NCI-H2227 (cell line): ENCODE results near the gene ADGRL2.

Experiments
- DNase-seq: peaks from one replicate; lab custom pipeline; 2025; ENCODE audit not compliant: unreplicated experiment; lab: John Stamatoyannopoulos, UW

Gene ADGRL2

DNA sequence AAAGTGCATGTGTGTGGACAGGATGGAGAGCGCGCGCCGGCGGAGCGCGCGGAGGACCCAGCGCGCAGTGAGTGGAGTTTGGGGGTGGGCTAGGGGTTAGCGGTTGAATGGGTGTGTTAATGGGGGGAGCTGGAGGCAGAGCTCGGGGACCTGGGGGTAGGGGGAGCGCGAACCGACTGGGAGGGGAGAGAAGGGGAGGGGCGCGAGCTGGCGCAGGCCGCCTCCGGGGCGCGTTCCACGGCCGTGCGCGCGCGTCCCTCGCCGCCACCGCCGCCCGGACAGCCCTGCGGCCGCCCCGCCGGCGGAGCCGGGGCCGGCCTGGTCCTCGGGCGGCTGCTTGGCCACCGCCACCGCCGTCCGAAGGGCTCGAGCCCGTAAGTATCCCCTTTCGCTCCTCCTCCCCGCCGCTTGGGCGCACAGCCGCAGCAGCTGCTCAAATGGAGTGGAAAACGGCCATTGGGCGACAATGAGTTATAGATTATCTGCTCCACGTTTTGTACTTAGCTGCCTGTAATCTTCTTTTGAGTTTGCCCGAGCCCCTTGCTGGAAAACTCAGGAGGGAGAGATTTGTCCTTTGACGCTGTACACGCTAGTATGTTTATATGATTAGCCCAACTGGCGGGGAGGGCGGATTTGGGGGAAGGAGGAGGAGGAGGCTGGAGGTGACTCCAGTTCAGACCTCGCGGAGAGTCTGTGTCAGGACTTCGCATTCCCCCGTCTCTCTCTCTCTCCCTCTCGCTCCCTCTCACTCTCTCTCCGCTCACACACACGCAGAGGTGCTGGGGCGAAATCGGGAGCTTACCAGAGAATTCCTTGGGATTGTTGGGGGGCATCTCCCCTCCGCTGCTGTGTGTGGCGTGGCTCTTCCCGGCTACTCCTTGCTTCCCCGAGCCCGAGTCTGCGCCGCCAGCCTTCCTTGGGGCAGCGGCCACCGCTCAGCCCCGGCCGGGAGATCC, at the start of gene ADGRL2:
TSS of gene ADGRL2 (plus strand) at position 240 of the 956 bp plus-strand sequence. CDS start 36,051 bp downstream, outside the sequence.
- DNase-seq = peak; percentile 76

- DNase-seq = no peak
Observed at GRCh38 chr1:81752840-81753239, 47.9 kb upstream of the ADGRL2 start.

DNA sequence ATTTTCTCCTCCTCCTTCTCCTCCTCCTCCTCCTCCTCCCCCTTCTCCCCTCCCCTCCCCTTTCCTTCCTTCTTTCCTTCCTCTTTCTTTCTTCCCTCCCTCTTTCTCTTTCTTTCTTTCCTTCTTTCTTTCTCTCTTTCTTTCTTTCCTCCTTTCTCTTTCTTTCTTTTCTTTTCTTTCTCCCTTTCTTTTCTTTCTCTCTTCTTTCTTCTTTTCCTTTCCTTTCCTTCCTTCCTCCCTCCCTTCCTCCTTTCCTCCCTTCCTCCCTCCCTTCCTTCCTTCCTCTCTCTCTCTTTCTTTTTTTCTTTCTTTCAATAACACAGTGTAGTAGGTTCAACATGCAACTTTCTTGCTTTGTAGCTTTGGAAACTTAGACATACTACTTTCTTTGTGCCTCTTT, 46.3 kb upstream of the ADGRL2 start:
- DNase-seq = no peak

DNA sequence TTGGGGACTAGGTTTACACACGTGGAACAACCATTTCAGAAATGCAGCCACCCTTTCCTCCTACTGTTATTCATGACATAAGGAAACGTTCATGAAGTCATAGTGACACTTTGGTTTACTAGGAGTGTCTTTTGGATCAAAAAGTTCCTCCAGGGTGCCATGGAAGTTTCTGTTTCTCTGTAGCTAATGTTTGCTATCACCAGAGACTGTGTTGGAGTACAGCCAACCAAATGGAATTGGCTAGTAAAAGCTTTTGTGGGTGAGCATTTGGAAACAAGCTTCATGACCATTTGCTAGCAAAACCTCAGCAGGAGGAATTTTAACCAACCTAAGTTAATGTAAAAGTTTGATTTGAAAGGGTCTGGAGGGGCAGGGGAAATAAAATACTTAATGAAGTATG, 43.9 kb upstream of the ADGRL2 start:
- DNase-seq = no peak

- DNase-seq = no peak
Observed at GRCh38 chr1:81757398-81758020, 43.2 kb upstream of the ADGRL2 start.

DNA sequence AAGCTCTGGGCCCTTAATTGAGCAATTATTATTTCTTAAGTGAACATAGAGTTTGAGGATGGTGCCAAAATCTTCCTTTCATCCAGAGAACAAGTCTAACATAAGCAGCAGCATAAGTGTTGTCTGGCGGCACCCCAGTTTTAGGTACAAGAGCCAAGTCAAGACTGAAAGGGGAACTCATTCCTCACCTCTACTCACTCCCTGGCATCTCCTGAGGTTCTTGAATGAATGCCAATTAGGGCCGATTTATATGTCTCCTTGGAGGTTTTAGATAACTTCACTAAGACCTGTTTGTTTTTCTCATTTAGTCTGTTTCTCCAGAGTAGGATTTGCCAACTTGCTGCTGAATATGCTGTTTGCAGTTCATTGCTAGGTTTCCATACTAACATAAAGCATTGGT, 42.6 kb upstream of the ADGRL2 start:
- no peak for DNase-seq

DNA sequence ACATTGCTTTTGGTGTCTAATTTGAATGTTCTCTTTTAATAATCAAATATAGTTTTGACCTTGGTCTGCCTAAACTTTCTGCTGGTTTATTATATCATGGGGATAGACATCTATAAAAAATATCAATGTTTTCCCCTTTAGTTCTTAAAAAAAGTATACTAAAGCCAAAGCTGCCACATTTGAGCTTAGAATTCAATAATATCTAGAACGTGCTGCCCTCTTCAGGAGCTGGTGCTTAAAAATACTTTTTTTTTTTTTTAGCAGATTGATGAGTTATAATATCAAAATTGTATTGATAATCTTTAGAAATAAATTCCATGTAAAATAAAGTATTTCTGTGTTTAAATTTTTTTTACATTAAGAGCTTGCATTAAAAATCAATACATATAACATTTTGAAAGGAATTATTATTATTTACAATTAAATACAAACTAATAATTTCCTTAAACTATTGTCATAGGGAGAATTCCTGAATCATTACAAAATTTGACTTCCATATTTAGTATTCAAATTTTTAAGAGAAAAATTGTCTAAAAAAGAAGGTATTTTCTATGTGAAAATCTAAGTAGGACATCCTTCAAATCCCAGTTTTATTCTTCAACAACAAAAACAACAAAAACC, 40.1 kb upstream of the ADGRL2 start:
- DNase-seq = no peak

GRCh38 chr1:81775510-81775909, 25.2 kb upstream of the ADGRL2 start:
- DNase-seq = no peak

- no peak for DNase-seq
Observed at GRCh38 chr1:81780705-81781454, 19.9 kb upstream of the ADGRL2 start.

GRCh38 chr1:81781749-81782148, 19.0 kb upstream of the ADGRL2 start:
- no peak for DNase-seq

DNA sequence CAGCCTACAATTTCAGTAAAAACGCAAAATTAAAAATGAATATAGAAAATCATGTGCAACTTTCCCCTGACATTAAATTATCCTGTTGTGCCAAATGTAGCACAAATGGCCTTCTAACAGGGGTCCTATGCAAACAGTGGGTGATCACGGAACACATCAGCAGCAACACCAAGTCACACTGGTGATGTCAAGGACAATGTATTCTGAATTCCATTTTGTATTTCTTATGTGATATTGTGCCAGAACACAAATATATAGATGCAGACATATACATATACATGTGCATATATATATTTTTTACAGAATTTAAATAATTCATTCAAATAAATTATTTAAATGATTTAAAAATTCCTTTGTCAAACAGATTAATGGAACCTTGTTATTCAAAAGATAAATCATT, 8.6 kb upstream of the ADGRL2 start:
- DNase-seq = no peak

DNA sequence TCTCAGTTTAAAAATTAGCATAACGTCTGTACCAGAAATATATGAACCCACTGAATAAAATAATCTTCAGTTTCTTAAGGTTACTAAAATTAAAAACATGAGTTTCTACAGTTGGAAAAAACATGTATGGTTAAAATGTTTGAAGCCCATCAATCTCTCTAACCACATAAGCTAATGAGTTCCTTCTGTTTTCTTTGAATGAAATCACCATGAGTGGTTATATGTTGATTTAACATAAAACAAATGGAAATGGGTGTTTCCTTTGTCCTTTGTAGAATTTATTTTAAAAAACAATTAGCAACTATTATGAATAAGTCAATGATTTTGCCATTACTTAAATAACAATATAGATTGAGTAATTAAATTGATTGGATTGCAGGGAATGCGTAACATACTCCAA, 3.0 kb upstream of the ADGRL2 start:
- no peak for DNase-seq

DNA sequence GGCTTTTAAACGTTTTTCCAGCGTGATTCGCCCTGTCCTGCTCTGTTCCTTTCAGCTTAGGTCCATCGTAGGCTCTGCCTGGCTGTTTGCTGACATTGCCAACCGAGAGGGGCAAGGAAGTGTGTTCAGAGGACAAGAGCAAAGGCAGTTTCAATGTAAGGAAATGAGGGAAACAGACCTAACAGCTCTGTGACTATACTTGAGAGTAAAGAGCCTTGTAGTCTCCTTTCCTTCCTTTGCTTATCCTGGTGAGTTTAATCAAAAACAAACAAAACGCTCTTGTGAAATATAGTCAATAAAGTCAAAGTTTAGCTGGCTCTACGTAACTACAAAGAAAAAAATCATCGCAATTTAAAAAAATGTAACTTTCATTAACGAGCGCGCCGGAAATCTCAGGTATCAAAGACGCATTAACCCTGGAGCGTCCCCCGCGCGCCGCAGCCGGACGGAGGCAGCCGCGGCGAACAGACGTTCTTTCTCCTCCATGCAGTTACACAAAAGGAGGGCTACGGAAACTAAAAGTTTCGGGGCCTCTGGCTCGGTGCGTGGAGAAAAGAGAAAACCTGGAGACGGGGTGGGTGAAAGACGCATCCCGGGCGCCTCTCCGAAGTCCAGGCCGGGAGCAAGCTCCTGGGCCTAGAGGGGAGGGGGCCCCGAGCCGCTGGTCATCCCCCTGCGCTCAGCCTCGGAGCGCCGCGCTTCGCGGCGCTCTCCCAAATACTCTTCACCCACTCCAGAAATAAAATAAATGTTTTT, 617 bp upstream of the ADGRL2 start:
- peak; percentile 45 for DNase-seq

DNA sequence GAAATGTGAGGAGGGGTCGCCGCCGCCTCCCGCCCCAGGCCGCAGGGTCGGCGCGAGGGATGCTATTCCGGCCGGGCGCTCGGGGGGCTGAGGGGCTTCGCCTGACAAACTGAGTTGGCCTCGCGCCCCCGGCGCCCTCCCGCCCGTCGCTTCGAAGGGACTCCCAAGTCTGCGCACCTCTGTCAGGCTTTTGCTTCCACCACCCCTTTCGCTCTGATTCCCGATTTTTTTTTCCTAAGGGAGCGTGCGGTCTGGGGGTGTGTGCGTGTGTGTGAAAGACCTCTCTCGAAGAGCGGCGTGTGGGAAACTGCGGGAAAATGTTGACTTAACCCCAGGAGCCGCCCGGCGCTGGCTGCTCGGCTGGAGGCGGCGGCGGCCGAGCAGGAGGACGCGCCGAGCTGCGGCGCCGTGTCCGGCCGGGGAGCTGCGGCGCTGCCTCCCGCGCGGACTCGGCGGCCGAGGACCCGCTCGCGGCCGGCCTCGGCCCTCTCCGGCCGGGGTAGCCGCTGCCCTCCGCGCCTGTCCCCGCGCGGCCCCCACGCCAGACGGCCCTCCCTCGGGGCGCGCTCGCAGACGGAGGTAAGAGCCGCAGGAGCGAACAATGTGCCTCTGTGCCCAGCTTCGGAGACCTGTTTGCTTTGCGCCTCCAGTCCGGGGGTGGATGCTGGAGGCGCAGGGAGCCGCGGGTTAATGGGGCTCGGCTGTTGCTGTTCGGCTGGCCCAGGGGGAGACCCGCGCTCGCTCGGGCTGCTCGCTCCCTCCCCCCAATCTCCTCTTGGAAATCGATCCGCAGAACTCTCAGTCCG, 1.1 kb downstream of the ADGRL2 start:
- DNase-seq = peak; percentile 44

GRCh38 chr1:81802457-81802706, 1.6 kb downstream of the ADGRL2 start:
- DNase-seq = no peak

DNA sequence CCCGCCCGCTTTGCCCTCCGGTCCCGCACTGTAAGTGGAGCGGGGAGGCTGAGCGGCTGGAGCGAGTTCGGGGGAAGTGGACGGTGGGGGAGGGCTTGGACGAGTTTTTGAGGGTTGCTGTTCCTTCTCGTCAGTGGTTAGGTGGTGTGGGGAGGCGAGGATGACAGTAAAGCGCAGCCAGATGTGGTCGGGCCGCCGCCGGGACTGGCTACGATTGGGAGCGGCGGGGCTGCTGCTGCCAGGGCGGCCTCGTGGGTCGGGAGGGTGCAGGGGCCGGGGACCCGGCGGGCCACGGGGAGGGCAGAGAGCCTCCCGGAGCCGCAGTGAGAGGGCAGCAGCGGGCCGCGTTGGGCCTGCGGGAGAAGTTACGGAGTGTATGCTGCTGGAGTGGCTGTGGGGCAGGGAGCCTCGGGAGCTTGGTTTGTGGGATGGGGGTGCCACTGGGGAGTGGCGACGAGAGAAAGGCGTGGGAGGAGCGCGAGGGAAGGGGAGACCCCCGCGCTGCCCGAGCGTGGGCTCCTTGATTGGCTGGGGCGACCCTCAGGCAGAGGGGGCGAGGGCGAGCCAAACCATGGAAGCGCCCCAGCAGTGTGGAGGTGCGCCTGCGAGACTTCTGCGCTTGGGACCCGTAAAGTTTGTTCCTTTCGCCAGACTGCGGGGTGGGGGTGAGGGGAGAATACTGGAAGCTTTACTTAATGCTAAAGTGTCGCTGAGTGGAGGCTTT, 2.1 kb downstream of the ADGRL2 start:
- DNase-seq = peak; percentile 45

GRCh38 chr1:81803431-81804110, 2.8 kb downstream of the ADGRL2 start:
- no peak for DNase-seq

DNA sequence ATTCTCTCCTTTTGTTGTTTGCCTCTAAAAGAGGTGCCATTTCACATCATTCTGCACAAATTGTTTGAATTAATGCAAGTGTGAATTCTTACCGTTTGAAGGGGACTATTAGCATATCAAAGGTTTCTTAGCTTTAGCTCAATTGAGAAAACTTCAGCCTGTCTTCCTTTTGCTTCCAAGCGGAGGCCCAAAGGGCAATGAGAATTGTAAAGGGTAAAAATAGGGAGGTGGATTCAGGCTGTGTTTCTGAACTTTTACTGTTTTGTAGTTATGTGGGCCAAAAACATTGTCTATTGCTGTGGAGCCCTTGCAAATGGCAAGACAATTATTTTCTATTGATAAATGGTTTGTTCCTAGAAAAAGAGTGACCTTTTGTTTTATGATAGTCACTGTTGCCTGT, 3.6 kb downstream of the ADGRL2 start:
- DNase-seq = no peak
